Nephron progenitor cell (in vitro differentiated cells): ENCODE measurements around the gene PPIA.
A peak's percentile ranks its signal among the peaks of the same experiment; 100 is the strongest.
"Not testable (repeated sequence)": the region's sequence is repeated elsewhere in the genome, so short reads cannot be mapped to it uniquely, and the experiment has no call there.

ENCODE experiments used
- DNase-seq: peaks from one replicate; pipeline ENCODE4 v3.0.0; 2021
- H3K27ac Mint-ChIP-seq: 2 replicates; pipeline ENCODE4 v1.8.0; 2021; ENCODE audit warnings: mild to moderate bottlenecking, moderate library complexity, mixed read lengths
- H3K27me3 Mint-ChIP-seq: 2 replicates; pipeline ENCODE4 v1.8.0; 2021; ENCODE audit warnings: mild to moderate bottlenecking, low read depth, mixed read lengths; ENCODE audit not compliant: poor library complexity
- H3K36me3 Mint-ChIP-seq: 2 replicates; pipeline ENCODE4 v1.8.0; 2021; ENCODE audit warnings: low read depth, mixed read lengths
- H3K4me1 Mint-ChIP-seq: 2 replicates; pipeline ENCODE4 v1.8.0; 2021; ENCODE audit warnings: mixed read lengths
- H3K4me3 Mint-ChIP-seq: 2 replicates; pipeline ENCODE4 v1.8.0; 2021; ENCODE audit warnings: mild to moderate bottlenecking, moderate library complexity, mixed read lengths
- H3K9me3 Mint-ChIP-seq: 2 replicates; pipeline ENCODE4 v1.8.0; 2021; ENCODE audit warnings: mild to moderate bottlenecking, moderate library complexity, mixed read lengths
- TF ChIP-seq, protein P1 (sequence below): fragments of 200-600 bp; sonication (generic); IDR thresholded peaks from 2 replicates; pipeline ENCODE4 v1.5.0; 2021; ENCODE audit warnings: antibody characterized with exemption

The PPIA gene

DNA sequence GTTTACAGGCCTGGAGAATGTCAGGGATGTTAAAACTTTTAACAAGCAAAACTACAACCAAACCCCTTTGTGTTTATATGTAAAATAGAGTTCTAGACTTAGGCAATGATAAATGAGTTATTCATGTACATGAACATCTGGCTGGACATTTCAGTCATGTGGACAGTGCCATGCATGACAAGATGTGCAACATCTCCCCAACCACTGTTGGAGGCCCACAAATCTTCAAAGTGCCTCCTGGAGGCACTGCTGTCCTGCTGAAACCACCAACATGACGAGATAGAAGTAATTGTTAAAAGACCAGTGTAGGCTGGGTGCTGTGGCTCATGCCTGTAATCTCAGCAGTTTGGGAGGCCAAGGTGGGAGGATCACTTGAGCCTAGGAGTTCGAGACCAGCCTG is 18.4 kb downstream of the PPIA start:
- H3K27me3 Mint-ChIP-seq = no peaks in the 10 kb centered on the region

DNA sequence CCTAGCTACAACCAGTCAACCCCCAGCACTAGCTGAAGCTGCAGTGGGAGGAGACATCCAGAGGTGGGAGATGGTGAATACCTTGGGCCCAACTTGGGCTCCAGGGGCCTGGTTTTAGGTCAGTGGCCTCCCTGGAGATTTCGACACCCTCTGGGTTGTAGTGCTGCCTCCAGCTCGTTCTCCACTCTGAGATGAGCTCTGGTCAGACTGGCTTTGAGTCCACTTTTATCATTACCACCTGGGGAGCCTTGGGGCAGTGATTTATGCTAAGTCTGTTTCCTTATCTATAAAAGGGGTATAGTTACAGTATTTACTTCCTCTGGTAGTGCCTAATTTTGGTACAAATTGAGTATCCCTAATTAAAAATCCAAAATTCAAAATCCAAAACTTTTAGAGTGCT is 22.8 kb downstream of the PPIA start:
- H3K4me1 Mint-ChIP-seq = no peaks in the 10 kb centered on the region
- no peak overlapping the region for H3K4me3 Mint-ChIP-seq
- H3K9me3 Mint-ChIP-seq = no peaks in the 10 kb centered on the region
- H3K27me3 Mint-ChIP-seq = no peaks in the 10 kb centered on the region
- DNase-seq = no peak
- peaks cover 12% of the 10 kb centered on the region for H3K36me3 Mint-ChIP-seq
- peak overlapping the region; percentile 45 for H3K27ac Mint-ChIP-seq
- TF ChIP-seq, protein P1, sequence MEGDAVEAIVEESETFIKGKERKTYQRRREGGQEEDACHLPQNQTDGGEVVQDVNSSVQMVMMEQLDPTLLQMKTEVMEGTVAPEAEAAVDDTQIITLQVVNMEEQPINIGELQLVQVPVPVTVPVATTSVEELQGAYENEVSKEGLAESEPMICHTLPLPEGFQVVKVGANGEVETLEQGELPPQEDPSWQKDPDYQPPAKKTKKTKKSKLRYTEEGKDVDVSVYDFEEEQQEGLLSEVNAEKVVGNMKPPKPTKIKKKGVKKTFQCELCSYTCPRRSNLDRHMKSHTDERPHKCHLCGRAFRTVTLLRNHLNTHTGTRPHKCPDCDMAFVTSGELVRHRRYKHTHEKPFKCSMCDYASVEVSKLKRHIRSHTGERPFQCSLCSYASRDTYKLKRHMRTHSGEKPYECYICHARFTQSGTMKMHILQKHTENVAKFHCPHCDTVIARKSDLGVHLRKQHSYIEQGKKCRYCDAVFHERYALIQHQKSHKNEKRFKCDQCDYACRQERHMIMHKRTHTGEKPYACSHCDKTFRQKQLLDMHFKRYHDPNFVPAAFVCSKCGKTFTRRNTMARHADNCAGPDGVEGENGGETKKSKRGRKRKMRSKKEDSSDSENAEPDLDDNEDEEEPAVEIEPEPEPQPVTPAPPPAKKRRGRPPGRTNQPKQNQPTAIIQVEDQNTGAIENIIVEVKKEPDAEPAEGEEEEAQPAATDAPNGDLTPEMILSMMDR = no peak

More for the DNA sequence above, 18.4 kb downstream of the PPIA start:
- no peaks in the 10 kb centered on the region for H3K4me1 Mint-ChIP-seq
- H3K36me3 Mint-ChIP-seq = no peaks in the 10 kb centered on the region
- TF ChIP-seq, protein P1 = no peak
- no peak for DNase-seq
- H3K27ac Mint-ChIP-seq = no peak overlapping the region
- no peaks in the 10 kb centered on the region for H3K9me3 Mint-ChIP-seq
- no peak overlapping the region for H3K4me3 Mint-ChIP-seq

DNA sequence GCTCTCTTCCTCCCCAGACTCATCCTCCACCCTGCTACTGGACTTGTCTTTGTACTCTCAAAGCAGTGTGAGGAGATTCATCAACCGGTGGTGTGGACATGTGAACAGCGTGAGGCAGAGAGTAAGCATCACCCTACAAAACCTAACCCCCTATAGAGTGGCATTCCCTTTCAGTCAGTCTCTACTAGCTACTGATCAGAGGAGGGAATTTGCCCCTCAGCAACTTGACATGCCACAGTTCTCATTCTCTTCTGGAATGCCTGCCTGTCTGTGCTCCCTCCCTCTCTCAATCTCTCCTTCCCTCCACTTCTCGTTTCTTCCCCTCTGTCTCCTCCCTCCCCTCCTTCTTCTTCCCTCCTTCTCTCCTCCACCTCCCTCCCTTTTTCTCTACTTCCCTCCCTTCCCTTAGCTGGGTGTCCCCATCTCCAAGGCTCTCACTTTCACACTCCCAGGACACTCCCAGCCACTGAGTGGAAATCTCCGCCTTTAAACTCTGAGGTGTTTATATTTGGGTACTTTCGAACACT is 26.8 kb downstream of the PPIA start:
- Mint-ChIP-seq H3K27ac (peak overlapping the region; percentile 74), H3K9me3 (no peaks in the 10 kb centered on the region), H3K4me1 (peaks cover under 1% of the 10 kb centered on the region)

DNA sequence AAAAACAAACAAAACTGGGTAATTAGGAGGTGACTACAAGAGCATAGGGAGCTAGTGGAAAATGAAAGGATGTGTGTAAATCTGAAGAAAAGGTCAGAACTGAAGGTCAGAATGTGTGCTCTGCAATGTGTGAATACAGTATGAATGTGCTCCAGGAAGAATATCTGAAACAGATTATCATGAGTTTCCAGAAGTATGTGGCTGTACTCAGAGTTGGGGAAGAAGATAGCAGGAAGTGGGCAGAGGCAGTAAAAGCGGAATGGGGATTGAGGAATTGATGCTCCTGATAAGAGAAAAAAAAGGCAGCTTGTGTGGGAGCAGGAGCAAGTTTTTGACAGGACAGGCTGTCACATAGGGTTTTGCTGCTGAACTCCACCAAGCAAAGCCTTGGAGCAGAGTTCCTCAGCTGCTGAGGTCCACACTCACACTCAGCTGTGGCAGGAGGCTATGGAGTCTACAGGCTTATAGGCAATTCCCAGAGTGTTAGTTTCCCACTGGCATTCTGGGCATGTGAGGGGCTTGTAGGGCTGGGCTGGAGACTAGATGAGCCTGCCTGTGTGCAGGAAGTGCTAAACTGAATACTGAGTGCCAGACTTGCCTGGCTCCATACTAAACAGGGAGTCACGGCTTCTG is 28.5 kb downstream of the PPIA start:
- Mint-ChIP-seq H3K9me3 (no peaks in the 10 kb centered on the region), H3K27ac (peak overlapping the region; percentile 71), H3K4me1 (peaks cover 8% of the 10 kb centered on the region), H3K27me3 (no peaks in the 10 kb centered on the region), H3K36me3 (peaks cover 50% of the 10 kb centered on the region), H3K4me3 (no peak overlapping the region)
- TF ChIP-seq, protein P1 = no peak
- DNase-seq = no peak

More for the DNA sequence above, 26.8 kb downstream of the PPIA start:
- H3K27me3 Mint-ChIP-seq = no peaks in the 10 kb centered on the region
- DNase-seq = no peak
- TF ChIP-seq, protein P1 = no peak
- peaks cover 33% of the 10 kb centered on the region for H3K36me3 Mint-ChIP-seq
- H3K4me3 Mint-ChIP-seq = no peak overlapping the region

DNA sequence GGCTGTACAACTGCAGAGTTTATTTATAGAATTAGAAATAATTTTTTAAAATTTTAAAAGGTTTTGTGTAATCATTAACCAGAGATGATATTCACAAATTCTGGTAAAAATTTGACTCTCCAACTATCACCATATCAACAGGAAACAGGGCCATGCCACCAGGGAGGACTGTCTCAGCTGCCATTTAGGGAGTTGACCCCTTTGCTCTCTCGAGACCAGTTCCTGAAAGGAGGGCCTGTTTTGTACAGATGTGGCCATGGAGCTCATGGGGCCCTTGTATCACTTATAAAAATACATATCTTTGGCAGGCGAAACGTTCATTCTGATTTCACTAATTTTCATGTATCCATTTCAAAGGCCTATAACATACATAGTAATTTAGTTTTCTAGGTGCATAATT is 31.1 kb downstream of the PPIA start:
- Mint-ChIP-seq H3K9me3 (no peaks in the 10 kb centered on the region), H3K27ac (no peak overlapping the region), H3K4me1 (peaks cover 8% of the 10 kb centered on the region), H3K36me3 (peaks cover 64% of the 10 kb centered on the region), H3K27me3 (no peaks in the 10 kb centered on the region), H3K4me3 (no peak overlapping the region)
- TF ChIP-seq, protein P1 = no peak
- no peak for DNase-seq

DNA sequence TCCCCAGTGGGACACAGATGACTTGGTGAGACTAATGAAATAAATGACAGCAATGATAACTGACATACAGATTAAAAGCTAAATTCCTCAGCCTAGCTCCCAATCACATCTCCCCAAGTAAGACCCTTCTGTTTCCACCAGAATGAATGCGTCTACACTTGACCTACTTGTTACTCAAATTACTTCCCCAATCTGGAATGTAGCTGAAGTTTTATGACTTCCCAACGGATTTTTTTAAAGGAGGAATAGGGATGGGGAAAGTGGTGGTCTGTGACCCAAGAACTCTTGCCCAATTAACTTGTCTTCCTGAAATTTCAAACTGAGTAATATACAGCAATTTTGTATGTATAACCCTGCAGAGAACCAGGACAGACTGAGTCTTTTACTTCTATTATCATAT is 42.3 kb downstream of the PPIA start:
- no peak for DNase-seq
- TF ChIP-seq, protein P1 = no peak
- Mint-ChIP-seq H3K27me3 (no peaks in the 10 kb centered on the region), H3K9me3 (no peaks in the 10 kb centered on the region), H3K36me3 (peaks cover 74% of the 10 kb centered on the region), H3K4me1 (peaks cover 11% of the 10 kb centered on the region), H3K27ac (peak overlapping the region; percentile 86), H3K4me3 (no peak overlapping the region)

DNA sequence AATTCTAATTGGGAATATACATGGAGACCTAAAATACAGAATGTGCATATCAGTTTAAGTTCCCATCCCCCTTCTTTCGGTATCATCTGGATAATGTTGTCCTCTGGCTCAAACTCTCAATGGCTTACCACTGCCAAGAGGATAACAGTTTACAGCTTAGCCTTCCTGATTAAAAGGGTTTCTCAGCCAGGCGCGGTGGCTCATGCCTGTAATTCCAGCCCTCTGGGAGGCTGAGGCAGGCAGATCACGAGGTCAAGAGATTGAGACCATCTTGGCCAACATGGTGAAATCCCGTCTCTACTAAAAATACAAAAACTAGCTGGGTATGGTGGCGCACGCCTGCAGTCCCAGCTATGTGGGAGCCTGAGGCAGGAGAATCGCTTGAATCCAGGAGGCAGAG is 46.2 kb downstream of the PPIA start:
- not testable (repeated sequence) for H3K27me3 Mint-ChIP-seq, DNase-seq, H3K9me3 Mint-ChIP-seq, H3K4me3 Mint-ChIP-seq
- Mint-ChIP-seq H3K27ac (peak overlapping the region; percentile 19), H3K4me1 (peaks cover 34% of the 10 kb centered on the region), H3K36me3 (peaks cover 47% of the 10 kb centered on the region)

DNA sequence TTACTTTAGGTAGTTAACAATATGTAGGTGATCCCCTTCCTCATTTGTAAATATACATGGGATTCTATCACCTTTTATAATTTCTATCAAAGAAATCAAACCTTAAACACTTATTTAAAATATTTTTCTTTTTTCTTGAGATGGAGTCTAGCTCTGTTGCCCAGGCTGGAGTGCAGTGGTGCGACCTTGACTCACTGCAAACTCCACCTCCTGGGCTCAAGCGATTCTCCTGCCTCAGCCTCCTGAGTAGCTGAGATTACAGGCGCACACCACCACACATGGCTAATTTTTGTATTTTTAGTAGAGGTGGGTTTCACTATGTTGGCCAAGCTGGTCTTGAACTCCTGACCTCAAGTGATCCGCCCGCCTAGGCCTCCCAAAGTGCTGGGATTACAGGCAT is 47.0 kb downstream of the PPIA start:
- H3K27me3 Mint-ChIP-seq, DNase-seq, H3K4me3 Mint-ChIP-seq, H3K27ac Mint-ChIP-seq, H3K9me3 Mint-ChIP-seq: not testable (repeated sequence)
- Mint-ChIP-seq H3K36me3 (peaks cover 43% of the 10 kb centered on the region), H3K4me1 (peaks cover 35% of the 10 kb centered on the region)
